Neutrophil (primary cell): Measurements from ENCODE around the gene SPRR2B.
"Not testable (repeated sequence)": the region's sequence is repeated elsewhere in the genome, so short reads cannot be mapped to it uniquely, and the experiment has no call there.

ENCODE experiments used
- H3K27ac ChIP-seq: fragments of 200-600 bp; sonication (generic); 2 replicates; pipeline ENCODE4 v1.5.1; 2016; ENCODE audit warnings: mild to moderate bottlenecking, moderate library complexity
- H3K27me3 ChIP-seq: fragments of 200-600 bp; sonication (generic); 2 replicates; pipeline ENCODE4 v1.6.0; 2016; ENCODE audit warnings: mild to moderate bottlenecking
- H3K36me3 ChIP-seq: fragments of 200-600 bp; sonication (generic); 2 replicates; pipeline ENCODE4 v1.5.1; 2017
- H3K4me1 ChIP-seq, 2 experiments: fragments of 200-600 bp in 1 of 2; sonication (generic) in 1 of 2; 1 replicate in 1 of 2; 2 replicates in 1 of 2; pipeline versions ENCODE4 v1.5.1 to v1.6.1; 2013 to 2016; ENCODE audit warnings: low read depth in 1 of 2, low read length in 1 of 2, mild to moderate bottlenecking in 1 of 2, moderate library complexity in 1 of 2; ENCODE audit not compliant: control insufficient read depth in 1 of 2, insufficient read depth in 1 of 2
- H3K4me3 ChIP-seq, 2 experiments: fragments of 200-600 bp in 1 of 2; sonication (generic) in 1 of 2; 1 replicate in 1 of 2; 2 replicates in 1 of 2; pipeline ENCODE4 v1.5.1; 2013 to 2016; ENCODE audit warnings: low read depth in 1 of 2, low read length in 1 of 2, mild to moderate bottlenecking in 1 of 2, moderate library complexity in 1 of 2
- H3K9me3 ChIP-seq: fragments of 200-600 bp; sonication (generic); 2 replicates; pipeline ENCODE4 v1.5.1; 2016
- TF ChIP-seq, protein P1 (sequence below): fragments of 200-600 bp; sonication (generic); IDR thresholded peaks from 2 replicates; pipeline ENCODE4 v1.5.1; 2016; ENCODE audit warnings: antibody characterized with exemption

The SPRR2B gene

DNA sequence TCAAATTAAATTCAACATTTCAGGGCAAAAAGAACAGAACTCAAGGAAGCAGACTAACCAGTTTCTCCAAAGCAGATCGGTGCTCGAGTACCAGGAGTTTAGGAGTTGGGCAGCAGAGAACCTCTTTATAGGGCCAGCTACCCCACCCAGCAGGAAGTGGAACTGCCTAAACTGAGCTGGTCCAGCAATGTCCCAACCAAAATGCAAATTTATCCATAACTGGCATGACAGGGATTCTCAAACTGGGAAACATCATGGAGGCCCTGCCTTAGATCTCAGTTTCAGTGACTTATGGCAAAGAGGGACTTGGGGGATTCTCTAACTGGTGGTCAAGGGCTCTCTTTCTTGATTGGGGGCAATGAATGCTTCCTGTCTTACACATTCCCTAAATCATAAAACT, at the start of gene SPRR2B:
Gene SPRR2B (minus strand): TSS at position 101 of the 400 bp plus-strand sequence. CDS start 772 bp downstream, outside the sequence.
- peaks cover 3% of the 10 kb centered on the region for H3K27me3 ChIP-seq
- TF ChIP-seq, protein P1, sequence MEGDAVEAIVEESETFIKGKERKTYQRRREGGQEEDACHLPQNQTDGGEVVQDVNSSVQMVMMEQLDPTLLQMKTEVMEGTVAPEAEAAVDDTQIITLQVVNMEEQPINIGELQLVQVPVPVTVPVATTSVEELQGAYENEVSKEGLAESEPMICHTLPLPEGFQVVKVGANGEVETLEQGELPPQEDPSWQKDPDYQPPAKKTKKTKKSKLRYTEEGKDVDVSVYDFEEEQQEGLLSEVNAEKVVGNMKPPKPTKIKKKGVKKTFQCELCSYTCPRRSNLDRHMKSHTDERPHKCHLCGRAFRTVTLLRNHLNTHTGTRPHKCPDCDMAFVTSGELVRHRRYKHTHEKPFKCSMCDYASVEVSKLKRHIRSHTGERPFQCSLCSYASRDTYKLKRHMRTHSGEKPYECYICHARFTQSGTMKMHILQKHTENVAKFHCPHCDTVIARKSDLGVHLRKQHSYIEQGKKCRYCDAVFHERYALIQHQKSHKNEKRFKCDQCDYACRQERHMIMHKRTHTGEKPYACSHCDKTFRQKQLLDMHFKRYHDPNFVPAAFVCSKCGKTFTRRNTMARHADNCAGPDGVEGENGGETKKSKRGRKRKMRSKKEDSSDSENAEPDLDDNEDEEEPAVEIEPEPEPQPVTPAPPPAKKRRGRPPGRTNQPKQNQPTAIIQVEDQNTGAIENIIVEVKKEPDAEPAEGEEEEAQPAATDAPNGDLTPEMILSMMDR = no peak
- no peaks in the 10 kb centered on the region for H3K36me3 ChIP-seq
- H3K4me1 ChIP-seq = no peaks in the 10 kb centered on the region
- H3K4me3 ChIP-seq = no peak within 1 kb of the TSS
- H3K27ac ChIP-seq = no peak within 1 kb of the TSS
- H3K9me3 ChIP-seq = no peaks in the 10 kb centered on the region

DNA sequence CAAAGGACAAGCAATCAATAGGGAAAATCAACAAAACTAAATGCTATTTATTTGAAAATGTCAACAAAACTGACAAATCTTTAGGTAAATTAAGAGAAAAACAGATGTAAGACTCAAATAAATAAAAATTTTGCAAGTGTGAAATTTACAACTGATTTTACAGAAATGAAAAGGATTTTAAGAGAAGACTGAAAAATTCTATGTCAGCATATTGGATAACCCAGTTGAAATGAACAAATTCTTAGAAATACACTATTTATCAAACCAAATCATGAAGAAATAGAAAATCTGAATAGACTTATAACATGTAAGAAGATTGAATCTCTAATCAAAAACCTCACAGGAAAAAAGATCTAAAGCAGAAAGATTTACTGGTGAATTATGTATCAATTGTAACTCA, 49.5 kb upstream of the SPRR2B start:
- H3K36me3 ChIP-seq = no peaks in the 10 kb centered on the region
- TF ChIP-seq, protein P1 = no peak
- no peaks in the 10 kb centered on the region for H3K4me1 ChIP-seq
- H3K4me3 ChIP-seq = no peak overlapping the region
- no peak overlapping the region for H3K27ac ChIP-seq
- H3K27me3 ChIP-seq = peaks cover 20% of the 10 kb centered on the region
- H3K9me3 ChIP-seq = no peaks in the 10 kb centered on the region

- Histone ChIP-seq H3K36me3 (no peaks in the 10 kb centered on the region), H3K4me3 (no peak overlapping the region), H3K27me3 (peaks cover 20% of the 10 kb centered on the region), H3K4me1 (no peaks in the 10 kb centered on the region), H3K9me3 (no peaks in the 10 kb centered on the region), H3K27ac (no peak overlapping the region)
- TF ChIP-seq, protein P1 = no peak
Observed at GRCh38 chr1:153119491-153119971, 48.1 kb upstream of the SPRR2B start.

DNA sequence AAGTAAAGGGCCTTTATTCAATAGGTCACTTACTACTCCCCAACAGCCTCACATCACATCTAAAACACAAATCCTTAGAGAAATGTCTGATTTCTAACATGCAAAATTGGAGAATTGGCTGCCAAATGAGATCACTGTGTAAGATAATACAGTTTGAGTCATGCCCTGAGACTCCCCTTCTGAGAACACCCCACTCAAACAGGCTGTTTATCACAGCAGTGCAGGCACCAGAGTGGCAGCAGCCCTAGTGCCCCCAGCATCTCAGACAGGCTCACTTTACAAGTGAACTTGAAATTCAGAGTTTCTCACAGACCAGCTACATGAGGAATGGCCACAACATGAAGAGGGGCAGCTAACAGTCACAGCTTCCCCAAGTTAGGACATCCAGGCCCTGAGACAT, 43.9 kb upstream of the SPRR2B start:
- H3K4me3 ChIP-seq, H3K9me3 ChIP-seq, H3K36me3 ChIP-seq, H3K4me1 ChIP-seq, H3K27ac ChIP-seq: not testable (repeated sequence)
- peaks cover 16% of the 10 kb centered on the region for H3K27me3 ChIP-seq

GRCh38 chr1:153113416-153113815, 42.0 kb upstream of the SPRR2B start, which contains the start of gene SPRR2F:
TSS of gene SPRR2F (minus strand) at chr1:153113516. CDS start at chr1:153112733, 783 bp downstream.
- Histone ChIP-seq H3K36me3 (no peaks in the 10 kb centered on the region), H3K27me3 (peaks cover 4% of the 10 kb centered on the region), H3K27ac (no peak within 1 kb of the TSS), H3K9me3 (no peaks in the 10 kb centered on the region), H3K4me3 (no peak within 1 kb of the TSS), H3K4me1 (no peaks in the 10 kb centered on the region)
- TF ChIP-seq, protein P1 = no peak

DNA sequence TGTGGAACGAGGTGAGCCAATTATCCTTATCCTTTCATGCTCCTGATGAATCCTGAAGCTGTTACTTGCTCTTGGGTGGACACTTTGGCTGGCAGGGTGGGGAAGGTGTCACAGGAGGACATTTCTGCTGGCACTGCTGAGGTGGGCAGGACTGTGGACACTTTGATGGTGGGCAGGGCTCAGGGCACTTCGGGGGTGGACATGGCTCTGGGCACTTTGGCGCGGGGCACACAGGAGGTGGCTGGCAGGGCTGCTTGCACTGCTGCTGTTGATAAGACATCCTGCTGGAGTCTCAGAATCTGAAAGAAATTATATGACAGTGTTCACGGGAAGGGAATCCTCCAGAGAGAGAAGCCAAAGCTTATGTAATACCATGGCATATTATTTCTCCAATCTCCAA, 41.0 kb upstream of the SPRR2B start:
- H3K4me3 ChIP-seq, H3K36me3 ChIP-seq, H3K27ac ChIP-seq, H3K9me3 ChIP-seq, H3K27me3 ChIP-seq, H3K4me1 ChIP-seq: not testable (repeated sequence)

- peaks cover 11% of the 10 kb centered on the region for H3K27me3 ChIP-seq
- H3K9me3 ChIP-seq = no peaks in the 10 kb centered on the region
- no peak overlapping the region for H3K4me3 ChIP-seq
- no peaks in the 10 kb centered on the region for H3K4me1 ChIP-seq
- TF ChIP-seq, protein P1 = no peak
- no peaks in the 10 kb centered on the region for H3K36me3 ChIP-seq
- no peak overlapping the region for H3K27ac ChIP-seq
Observed at GRCh38 chr1:153100245-153100644, 28.8 kb upstream of the SPRR2B start.
